ENCODE data around the gene IGF2. TPM values are rescaled to one million over a fixed set of nuclear protein-coding genes. Genes with fewer than 3 reads are reported as not detected.

The IGF2 gene
- total and polyA plus RNA-seq, 2 donors (not counting 1 experiment from before 2014, with no cell fraction given), result not detected

GRCh38 chr11:2098691-2099515 is 40.3 kb downstream of the IGF2 start:
- CTCF ChIA-PET, result interaction anchor here (1.3 kb wide), 1 partner anchor 54 kb away, joined by 3 read pairs; no protein-coding TSS in a partner anchor
- H3K27ac Mint-ChIP-seq, result no peak overlapping the region
- 77% methylated on average over 22 of the region's 22 CpGs for WGBS (ENCODE audit: insufficient coverage)

More at GRCh38 chr11:2098691-2099515, 40.3 kb downstream of the IGF2 start:
- Mint-ChIP-seq H3K9me3 (ENCODE audit: insufficient read depth) (no peaks in the 10 kb centered on the region), H3K4me1 (no peaks in the 10 kb centered on the region), H3K4me3 (no peak overlapping the region), H3K27me3 (peaks cover 17% of the 10 kb centered on the region)
- H3K79me2 ChIP-seq (ENCODE audit: control insufficient read depth, insufficient read depth, low read length), result no peaks in the 10 kb centered on the region
- TF ChIP-seq CTCF (IDR thresholded peaks at IDR 0.05) (no peak), EZH2 (IDR thresholded peaks at IDR 0.05; ENCODE audit: borderline replicate concordance, insufficient read depth, low read depth, low read length, poor library complexity, severe bottlenecking) (no peak)
- no peak for DNase-seq
- no peaks in the 10 kb centered on the region for H3K36me3 ChIP-seq (replicated peaks in 1 of 2; ENCODE audit: control extremely low read depth in 1 of 2, control insufficient read depth in 1 of 2, extremely low read depth in 1 of 2, insufficient read depth in 2 of 2, low read length in 1 of 2)
- H3K4me2 ChIP-seq (replicated peaks; ENCODE audit: low read depth, low read length, poor library complexity, severe bottlenecking), result no peak overlapping the region
- no peaks in the 10 kb centered on the region for H3K4me1 ChIP-seq (ENCODE audit: control insufficient read depth in 2 of 2, insufficient read depth in 2 of 2, low read length in 2 of 2)
- no peak overlapping the region for H3K27ac ChIP-seq (ENCODE audit: low read length in 2 of 2)
- no peak overlapping the region for H3K9ac ChIP-seq (ENCODE audit: low read length)
- intact Hi-C loops (cut with micrococcal nuclease), result no loop called here
- no peak overlapping the region for H3K4me3 ChIP-seq (ENCODE audit: control extremely low read depth in 1 of 5, extremely low read depth in 1 of 5, insufficient read depth in 1 of 5, low read depth in 2 of 5, low read length in 4 of 5)
- no peak overlapping the region for H2AFZ ChIP-seq (ENCODE audit: insufficient read depth, low read depth, low read length, poor library complexity, severe bottlenecking)
- no peaks in the 10 kb centered on the region for H4K20me1 ChIP-seq (ENCODE audit: control insufficient read depth, insufficient read depth, low read length, poor library complexity, severe bottlenecking)
- H3K27me3 ChIP-seq (replicated peaks in 1 of 4; ENCODE audit: control extremely low read depth in 1 of 4, control insufficient read depth in 3 of 4, insufficient read depth in 4 of 4, low read length in 3 of 4), result peaks cover 0 to 5% (median 0%) of the 10 kb centered on the region in 4 experiments
- H3K9me3 ChIP-seq (ENCODE audit: control extremely low read depth in 1 of 3, control insufficient read depth in 2 of 3, insufficient read depth in 1 of 3, low read length in 2 of 3), result peaks cover 0 to 2% (median 0%) of the 10 kb centered on the region in 3 donors
- POLR2A ChIA-PET, result no interaction called here
- ATAC-seq (ENCODE audit: low read depth), result no peak

Data from B cell (primary cell).